Caco-2 (cell line): Measurements from ENCODE around the gene CELF5. TPM values are rescaled to one million over a fixed set of nuclear protein-coding genes. Genes with fewer than 3 reads are reported as not detected.
A peak's percentile ranks its signal among the peaks of the same experiment; 100 is the strongest.

Experiments used
- BruUV-seq: library from RNA; stranded (reverse); fragments of 400-500 nt; replicated peaks from 2 replicates; lab custom pipeline; 2021; lab: Mats Ljungman, UMichigan
- CTCF ChIA-PET: fragments of 300-600 bp; sonication (Branson Sonifier 250); formaldehyde crosslinking; loops from one replicate; lab custom pipeline; 2022; ENCODE audit warnings: antibody characterized with exemption; lab: Charles Lee
- POLR2A ChIA-PET: fragments of 300-600 bp; sonication (Branson Sonifier 250); formaldehyde crosslinking; loops from one replicate; lab custom pipeline; 2022; ENCODE audit warnings: antibody characterized with exemption; lab: Charles Lee
- DNase-seq, 2 experiments: peaks; one replicate each; pipeline versions ENCODE4 v3.0.0 to v3.0.0-alpha.2; 2020 to 2022
- H3K27me3 ChIP-seq: replicated peaks from 2 replicates; pipeline ENCODE4 v1.6.0; 2011; ENCODE audit warnings: low read length; ENCODE audit not compliant: control insufficient read depth, insufficient read depth
- H3K36me3 ChIP-seq: 2 replicates; pipeline ENCODE4 v1.5.1; 2011; ENCODE audit warnings: low read length; ENCODE audit not compliant: control insufficient read depth, insufficient read depth
- H3K4me1 ChIP-seq: fragments of 250-450 bp; sonication (Bioruptor Pico); 2 replicates; pipeline ENCODE4 v1.5.1; 2020; ENCODE audit warnings: mild to moderate bottlenecking
- H3K4me3 ChIP-seq: 2 replicates; pipeline ENCODE4 v1.5.1; 2011; ENCODE audit warnings: low read depth, mild to moderate bottlenecking, control low read depth, low read length
- H3K9me3 ChIP-seq: fragments of 250-450 bp; sonication (Bioruptor Pico); 2 replicates; pipeline ENCODE4 v1.5.1; 2020; ENCODE audit warnings: mild to moderate bottlenecking, moderate library complexity
- H3K27ac Mint-ChIP-seq: one replicate; pipeline ENCODE4 v1.8.0; 2022; ENCODE audit warnings: mixed read lengths; ENCODE audit not compliant: unreplicated experiment
- H3K27me3 Mint-ChIP-seq: one replicate; pipeline ENCODE4 v1.8.0; 2022; ENCODE audit warnings: mixed read lengths; ENCODE audit not compliant: insufficient read depth, unreplicated experiment
- H3K36me3 Mint-ChIP-seq: one replicate; pipeline ENCODE4 v1.8.0; 2022; ENCODE audit warnings: mild to moderate bottlenecking, mixed read lengths; ENCODE audit not compliant: insufficient read depth, unreplicated experiment
- H3K4me1 Mint-ChIP-seq: one replicate; pipeline ENCODE4 v1.8.0; 2022; ENCODE audit warnings: low read depth, mixed read lengths; ENCODE audit not compliant: unreplicated experiment
- H3K4me3 Mint-ChIP-seq: one replicate; pipeline ENCODE4 v1.8.0; 2022; ENCODE audit warnings: mild to moderate bottlenecking, moderate library complexity, mixed read lengths; ENCODE audit not compliant: unreplicated experiment
- H3K9me3 Mint-ChIP-seq: one replicate; pipeline ENCODE4 v1.8.0; 2022; ENCODE audit warnings: mixed read lengths; ENCODE audit not compliant: unreplicated experiment
- intact Hi-C: fragments of 100-400 bp; cut with micrococcal nuclease; formaldehyde crosslinking; loops from one replicate; pipeline ENCODE4 v1.10.0; 2022; ENCODE audit not compliant: unreplicated experiment
- total RNA-seq: library from RNA; stranded (reverse); gene quantifications from 2 replicates; pipeline ENCODE4 v1.2.3, GENCODE V29; 2022
- TF ChIP-seq, protein P1 (sequence below), 2 experiments: fragments of 200-600 bp in 1 of 2; IDR thresholded peaks; 1 replicate in 1 of 2; 2 replicates in 1 of 2; pipeline versions ENCODE4 v1.5.1 to v1.8.0; 2011 to 2022; ENCODE audit warnings: antibody characterized with exemption in 1 of 2, control low read depth in 1 of 2, inconsistent platforms in 1 of 2, low read depth in 1 of 2, low read length in 1 of 2, mild to moderate bottlenecking in 1 of 2, moderate library complexity in 1 of 2; ENCODE audit not compliant: insufficient read depth in 1 of 2, severe bottlenecking in 1 of 2, unreplicated experiment in 1 of 2

Gene CELF5
- total RNA-seq, 1 experiment from 2014 or later, result 0.07 TPM

DNA sequence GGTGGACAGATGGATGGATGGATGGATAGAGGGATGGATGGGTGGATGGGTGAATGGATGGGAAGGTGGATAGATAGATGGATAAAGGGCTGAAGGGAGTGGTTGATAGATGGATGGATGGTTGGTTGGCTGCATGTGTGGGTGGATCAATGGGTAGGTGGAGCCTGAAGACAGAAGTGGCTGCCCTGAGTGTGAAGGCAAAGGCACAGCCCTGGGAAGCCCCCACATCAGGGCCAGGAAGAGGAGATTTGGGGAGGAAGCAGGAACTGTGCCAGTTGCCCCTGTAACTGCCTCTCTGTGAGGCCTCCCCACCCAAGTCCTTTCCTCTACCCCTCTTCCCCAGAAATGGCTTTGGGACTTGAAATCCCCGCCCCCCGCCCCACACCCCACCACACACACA is 98.6 kb downstream of the CELF5 start:
- TF ChIP-seq, protein P1, sequence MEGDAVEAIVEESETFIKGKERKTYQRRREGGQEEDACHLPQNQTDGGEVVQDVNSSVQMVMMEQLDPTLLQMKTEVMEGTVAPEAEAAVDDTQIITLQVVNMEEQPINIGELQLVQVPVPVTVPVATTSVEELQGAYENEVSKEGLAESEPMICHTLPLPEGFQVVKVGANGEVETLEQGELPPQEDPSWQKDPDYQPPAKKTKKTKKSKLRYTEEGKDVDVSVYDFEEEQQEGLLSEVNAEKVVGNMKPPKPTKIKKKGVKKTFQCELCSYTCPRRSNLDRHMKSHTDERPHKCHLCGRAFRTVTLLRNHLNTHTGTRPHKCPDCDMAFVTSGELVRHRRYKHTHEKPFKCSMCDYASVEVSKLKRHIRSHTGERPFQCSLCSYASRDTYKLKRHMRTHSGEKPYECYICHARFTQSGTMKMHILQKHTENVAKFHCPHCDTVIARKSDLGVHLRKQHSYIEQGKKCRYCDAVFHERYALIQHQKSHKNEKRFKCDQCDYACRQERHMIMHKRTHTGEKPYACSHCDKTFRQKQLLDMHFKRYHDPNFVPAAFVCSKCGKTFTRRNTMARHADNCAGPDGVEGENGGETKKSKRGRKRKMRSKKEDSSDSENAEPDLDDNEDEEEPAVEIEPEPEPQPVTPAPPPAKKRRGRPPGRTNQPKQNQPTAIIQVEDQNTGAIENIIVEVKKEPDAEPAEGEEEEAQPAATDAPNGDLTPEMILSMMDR (IDR thresholded peaks at IDR 0.05; ENCODE audit: insufficient read depth in 1 of 2, low read depth in 1 of 2, low read length in 1 of 2, severe bottlenecking in 1 of 2, unreplicated experiment in 1 of 2), result no peak
- intact Hi-C loops, result no loop called here
- H3K4me1 Mint-ChIP-seq, result no peaks in the 10 kb centered on the region
- no peak for DNase-seq
- H3K27me3 ChIP-seq, result no peaks in the 10 kb centered on the region
- no peaks in the 10 kb centered on the region for H3K36me3 Mint-ChIP-seq
- no peak overlapping the region for H3K27ac Mint-ChIP-seq
- BruUV-seq, result no TSS peak
- no peaks in the 10 kb centered on the region for H3K36me3 ChIP-seq
- H3K4me3 ChIP-seq, result no peak overlapping the region
- H3K4me1 ChIP-seq, result no peaks in the 10 kb centered on the region
- ChIA-PET POLR2A (no interaction called here), CTCF (no interaction called here)
- H3K9me3 ChIP-seq, result no peaks in the 10 kb centered on the region
- H3K4me3 Mint-ChIP-seq, result no peak overlapping the region
- peaks cover 2% of the 10 kb centered on the region for H3K27me3 Mint-ChIP-seq
- H3K9me3 Mint-ChIP-seq, result peaks cover 10% of the 10 kb centered on the region

- Mint-ChIP-seq H3K27ac (no peak overlapping the region), H3K4me3 (no peak overlapping the region), H3K27me3 (peaks cover 2% of the 10 kb centered on the region), H3K4me1 (no peaks in the 10 kb centered on the region), H3K9me3 (peaks cover 10% of the 10 kb centered on the region), H3K36me3 (no peaks in the 10 kb centered on the region)
- Histone ChIP-seq H3K4me3 (no peak overlapping the region), H3K36me3 (no peaks in the 10 kb centered on the region), H3K27me3 (no peaks in the 10 kb centered on the region), H3K4me1 (no peaks in the 10 kb centered on the region), H3K9me3 (no peaks in the 10 kb centered on the region)
- DNase-seq, result no peak
- CTCF ChIA-PET, result no interaction called here
- POLR2A ChIA-PET, result no interaction called here
- intact Hi-C loops, result no loop called here
- TF ChIP-seq, protein P1 (IDR thresholded peaks at IDR 0.05; ENCODE audit: insufficient read depth in 1 of 2, low read depth in 1 of 2, low read length in 1 of 2, severe bottlenecking in 1 of 2, unreplicated experiment in 1 of 2), result no peak
- no TSS peak for BruUV-seq
Observed at GRCh38 chr19:3323658-3324057, 99.2 kb downstream of the CELF5 start.

DNA sequence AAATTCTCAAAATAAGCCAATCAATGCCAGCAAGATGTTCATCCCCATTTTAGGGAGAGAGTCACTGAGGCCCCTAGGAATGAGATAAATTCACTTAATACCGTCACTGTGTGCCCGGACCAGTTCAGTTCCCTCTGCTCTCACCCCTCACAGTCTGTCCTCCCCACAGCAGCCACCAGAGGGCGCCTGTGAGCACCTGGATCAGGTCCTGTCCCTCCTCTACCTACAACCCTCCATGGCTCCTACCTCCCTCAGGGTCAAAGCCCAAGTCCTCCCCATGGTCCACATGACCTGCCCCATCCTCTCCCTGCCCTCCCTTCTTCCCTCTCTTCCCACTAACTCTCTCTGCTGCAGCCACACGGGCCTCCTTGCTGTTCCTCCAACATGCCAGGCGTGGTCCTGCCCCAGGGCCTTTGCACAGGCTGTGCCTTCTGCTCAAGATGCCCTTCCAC is 100.0 kb downstream of the CELF5 start:
- no TSS peak for BruUV-seq
- POLR2A ChIA-PET, result no interaction called here
- Mint-ChIP-seq H3K27ac (no peak overlapping the region), H3K9me3 (peaks cover 10% of the 10 kb centered on the region), H3K36me3 (no peaks in the 10 kb centered on the region), H3K4me1 (no peaks in the 10 kb centered on the region), H3K27me3 (peaks cover 2% of the 10 kb centered on the region), H3K4me3 (no peak overlapping the region)
- CTCF ChIA-PET, result no interaction called here
- peak; percentile 61 to 69 for DNase-seq
- H3K4me1 ChIP-seq, result no peaks in the 10 kb centered on the region
- H3K9me3 ChIP-seq, result no peaks in the 10 kb centered on the region
- TF ChIP-seq, protein P1 (IDR thresholded peaks at IDR 0.05; ENCODE audit: insufficient read depth in 1 of 2, low read depth in 1 of 2, low read length in 1 of 2, severe bottlenecking in 1 of 2, unreplicated experiment in 1 of 2), result peak; percentile 63 to 65
- no peak overlapping the region for H3K4me3 ChIP-seq
- intact Hi-C loops, result no loop called here
- no peaks in the 10 kb centered on the region for H3K36me3 ChIP-seq
- no peaks in the 10 kb centered on the region for H3K27me3 ChIP-seq
